Parathyroid adenoma (tissue), 2 donors: ENCODE measurements around the gene PHLDB2.

Experiments
- H2AFZ ChIP-seq: fragments of 300-600 bp; sonication (generic); one replicate; pipeline ENCODE4 v1.7.0; 2017; ENCODE audit warnings: antibody characterized with exemption, mild to moderate bottlenecking
- H3K27ac ChIP-seq: fragments of 300-600 bp; sonication (generic); one replicate; pipeline ENCODE4 v1.7.0; 2017
- H3K27me3 ChIP-seq: fragments of 300-600 bp; sonication (generic); one replicate; pipeline ENCODE4 v1.7.0; 2017; ENCODE audit warnings: low read length; ENCODE audit not compliant: control insufficient read depth, insufficient read depth
- H3K36me3 ChIP-seq: fragments of 300-600 bp; sonication (generic); one replicate; pipeline ENCODE4 v1.7.0; 2017; ENCODE audit warnings: low read length; ENCODE audit not compliant: control insufficient read depth, insufficient read depth
- H3K4me1 ChIP-seq: fragments of 300-600 bp; sonication (generic); one replicate; pipeline ENCODE4 v1.7.0; 2017; ENCODE audit warnings: control low read depth
- H3K4me2 ChIP-seq: fragments of 300-600 bp; sonication (generic); one replicate; pipeline ENCODE4 v1.7.0; 2017; ENCODE audit warnings: low read length
- H3K4me3 ChIP-seq: fragments of 300-600 bp; sonication (generic); one replicate; pipeline ENCODE4 v1.7.0; 2017; ENCODE audit warnings: low read depth, low read length
- H3K79me2 ChIP-seq: fragments of 300-600 bp; sonication (generic); one replicate; pipeline ENCODE4 v1.7.0; 2017; ENCODE audit warnings: control low read depth
- H3K9ac ChIP-seq: fragments of 300-600 bp; sonication (generic); one replicate; pipeline ENCODE4 v1.7.0; 2017; ENCODE audit warnings: mild to moderate bottlenecking
- H3K9me3 ChIP-seq: fragments of 300-600 bp; sonication (generic); one replicate; pipeline ENCODE4 v1.7.0; 2017; ENCODE audit warnings: low read length; ENCODE audit not compliant: control insufficient read depth
- TF ChIP-seq, protein P1 (sequence below): fragments of 300-600 bp; sonication (generic); IDR thresholded peaks from one replicate; pipeline ENCODE4 v1.7.0; 2017; ENCODE audit warnings: antibody characterized with exemption, mild to moderate bottlenecking
- donor health status: primary hyperparathyroidism.

The PHLDB2 gene

DNA sequence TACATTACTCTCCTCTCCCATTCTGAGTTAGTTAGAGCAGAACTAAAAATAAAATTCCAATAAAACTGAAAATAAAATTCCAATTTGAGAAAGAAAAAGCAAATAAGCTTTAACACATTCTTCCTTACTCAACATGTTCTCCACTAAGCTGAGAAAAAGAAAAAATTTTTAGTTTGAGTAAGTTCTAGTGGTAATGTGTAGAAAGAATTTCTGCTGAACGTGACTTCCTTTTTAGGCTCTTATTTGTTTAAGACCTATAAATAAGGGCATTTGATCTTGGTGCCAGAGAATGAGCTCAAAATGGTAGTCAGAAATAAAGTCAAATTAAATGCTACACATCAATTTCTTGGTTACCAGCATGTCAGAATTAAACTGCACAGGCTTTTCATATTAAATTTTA, 62.1 kb downstream of the PHLDB2 start:
- H3K4me1 ChIP-seq: no peaks in the 10 kb centered on the region
- H3K36me3 ChIP-seq: no peaks in the 10 kb centered on the region
- no peaks in the 10 kb centered on the region for H3K9me3 ChIP-seq
- no peaks in the 10 kb centered on the region for H3K27me3 ChIP-seq
- H3K4me3 ChIP-seq: no peak overlapping the region
- no peak overlapping the region for H3K4me2 ChIP-seq
- H2AFZ ChIP-seq: no peak overlapping the region
- H3K79me2 ChIP-seq: no peaks in the 10 kb centered on the region
- no peak overlapping the region for H3K9ac ChIP-seq
- no peak overlapping the region for H3K27ac ChIP-seq
- TF ChIP-seq, protein P1, sequence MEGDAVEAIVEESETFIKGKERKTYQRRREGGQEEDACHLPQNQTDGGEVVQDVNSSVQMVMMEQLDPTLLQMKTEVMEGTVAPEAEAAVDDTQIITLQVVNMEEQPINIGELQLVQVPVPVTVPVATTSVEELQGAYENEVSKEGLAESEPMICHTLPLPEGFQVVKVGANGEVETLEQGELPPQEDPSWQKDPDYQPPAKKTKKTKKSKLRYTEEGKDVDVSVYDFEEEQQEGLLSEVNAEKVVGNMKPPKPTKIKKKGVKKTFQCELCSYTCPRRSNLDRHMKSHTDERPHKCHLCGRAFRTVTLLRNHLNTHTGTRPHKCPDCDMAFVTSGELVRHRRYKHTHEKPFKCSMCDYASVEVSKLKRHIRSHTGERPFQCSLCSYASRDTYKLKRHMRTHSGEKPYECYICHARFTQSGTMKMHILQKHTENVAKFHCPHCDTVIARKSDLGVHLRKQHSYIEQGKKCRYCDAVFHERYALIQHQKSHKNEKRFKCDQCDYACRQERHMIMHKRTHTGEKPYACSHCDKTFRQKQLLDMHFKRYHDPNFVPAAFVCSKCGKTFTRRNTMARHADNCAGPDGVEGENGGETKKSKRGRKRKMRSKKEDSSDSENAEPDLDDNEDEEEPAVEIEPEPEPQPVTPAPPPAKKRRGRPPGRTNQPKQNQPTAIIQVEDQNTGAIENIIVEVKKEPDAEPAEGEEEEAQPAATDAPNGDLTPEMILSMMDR: no peak

DNA sequence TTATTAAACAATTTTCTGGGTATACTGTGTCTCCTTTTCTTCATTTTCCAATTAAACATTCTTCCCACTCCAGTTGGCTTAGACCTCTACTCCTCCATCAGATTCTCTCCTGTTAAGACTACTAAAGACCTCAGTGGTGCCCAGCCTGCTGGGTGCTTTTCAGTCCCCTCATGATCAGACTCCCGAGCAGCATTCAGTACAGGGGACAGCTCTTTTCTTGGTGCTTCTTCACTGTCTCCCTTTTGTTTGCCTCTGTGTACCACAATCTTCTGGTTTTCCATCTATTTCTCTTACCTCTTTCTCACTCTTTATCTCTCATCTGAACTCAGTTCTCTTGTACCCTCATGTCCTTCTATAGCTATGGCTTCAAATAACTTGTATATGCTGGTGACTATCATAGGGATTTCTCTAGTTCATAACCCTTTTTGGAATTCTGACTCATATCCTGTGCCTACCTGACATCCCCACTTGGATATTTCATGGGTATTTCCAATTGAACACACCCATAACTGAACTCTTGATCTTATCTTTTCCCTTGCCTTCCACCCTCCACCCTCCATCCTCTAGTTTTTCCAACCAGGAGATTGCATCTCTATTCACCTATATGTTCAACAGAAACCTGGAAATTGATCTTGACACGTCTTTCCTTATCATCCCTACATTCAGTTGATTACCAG, 64.2 kb downstream of the PHLDB2 start:
- no peak overlapping the region for H3K4me3 ChIP-seq
- no peaks in the 10 kb centered on the region for H3K4me1 ChIP-seq
- TF ChIP-seq, protein P1: no peak
- H3K79me2 ChIP-seq: no peaks in the 10 kb centered on the region
- H3K9me3 ChIP-seq: no peaks in the 10 kb centered on the region
- no peak overlapping the region for H3K4me2 ChIP-seq
- H3K9ac ChIP-seq: no peak overlapping the region
- no peaks in the 10 kb centered on the region for H3K36me3 ChIP-seq
- H2AFZ ChIP-seq: no peak overlapping the region
- H3K27me3 ChIP-seq: no peaks in the 10 kb centered on the region
- H3K27ac ChIP-seq: no peak overlapping the region

DNA sequence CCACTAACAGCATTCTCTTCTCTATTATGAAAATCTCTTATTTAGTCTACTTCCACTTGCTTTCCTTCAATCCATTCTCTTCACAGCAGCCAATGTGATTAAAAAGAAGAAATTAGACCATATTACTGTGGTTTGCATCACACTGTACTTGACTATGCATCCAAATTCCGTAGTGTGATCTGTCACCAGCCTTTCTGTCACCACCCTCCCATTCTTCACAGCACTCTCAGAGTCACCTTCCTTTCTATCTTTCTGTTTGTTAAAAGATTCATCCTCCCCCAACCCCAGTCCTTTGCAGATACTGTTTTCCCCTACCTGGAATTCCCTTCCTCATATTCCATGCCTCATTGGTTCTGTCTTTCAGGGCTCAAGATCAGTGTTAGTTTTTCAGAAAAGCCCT, 64.7 kb downstream of the PHLDB2 start:
- Histone ChIP-seq H3K4me3 (no peak overlapping the region), H3K4me1 (no peaks in the 10 kb centered on the region), H2AFZ (no peak overlapping the region), H3K27me3 (no peaks in the 10 kb centered on the region), H3K4me2 (no peak overlapping the region), H3K9me3 (no peaks in the 10 kb centered on the region), H3K27ac (no peak overlapping the region), H3K36me3 (no peaks in the 10 kb centered on the region), H3K79me2 (no peaks in the 10 kb centered on the region), H3K9ac (no peak overlapping the region)
- TF ChIP-seq, protein P1: no peak

DNA sequence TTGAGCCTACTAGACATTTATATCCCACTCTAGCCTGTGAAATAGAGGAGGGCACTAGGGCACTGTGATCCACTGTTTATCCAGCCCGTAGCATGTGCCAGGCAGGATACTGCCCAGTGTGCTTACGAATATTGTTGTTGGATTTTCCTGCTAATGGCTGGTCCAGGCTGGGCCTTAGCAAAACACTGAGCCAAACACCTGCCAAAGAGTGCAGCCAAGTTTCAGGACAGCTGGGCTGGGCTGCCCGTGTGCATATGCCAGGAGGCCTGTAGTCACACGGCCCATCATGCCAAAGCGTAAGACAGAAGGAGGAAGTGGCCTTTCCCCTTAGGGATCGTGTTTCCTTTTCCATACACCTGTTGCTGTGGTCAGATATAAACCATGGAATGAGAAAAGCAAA, 65.2 kb downstream of the PHLDB2 start:
- Histone ChIP-seq H3K79me2 (no peaks in the 10 kb centered on the region), H3K4me1 (no peaks in the 10 kb centered on the region), H3K27ac (no peak overlapping the region), H3K9me3 (no peaks in the 10 kb centered on the region), H3K36me3 (no peaks in the 10 kb centered on the region), H3K4me2 (no peak overlapping the region), H2AFZ (no peak overlapping the region), H3K4me3 (no peak overlapping the region), H3K9ac (no peak overlapping the region), H3K27me3 (no peaks in the 10 kb centered on the region)
- TF ChIP-seq, protein P1: no peak

DNA sequence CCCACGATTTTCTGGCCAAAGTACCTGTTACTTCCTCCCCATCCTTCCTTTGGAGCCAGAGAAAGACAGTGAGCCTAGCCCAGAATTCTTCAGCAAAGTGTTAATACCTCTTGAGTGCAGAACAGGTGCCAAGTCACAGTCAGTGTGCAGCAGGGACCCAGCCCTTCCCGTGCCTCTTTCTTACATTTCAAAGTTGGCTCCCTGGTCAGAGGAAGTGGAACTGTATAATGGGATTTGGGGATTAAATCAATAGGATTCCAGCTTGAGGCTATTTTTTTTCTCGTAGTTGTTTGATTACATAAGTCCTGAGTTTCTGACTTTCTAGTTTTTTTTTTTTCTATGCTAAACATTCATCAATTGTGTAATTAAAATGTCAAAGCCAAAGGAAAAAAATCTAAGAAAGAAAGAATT, 67.2 kb downstream of the PHLDB2 start:
- Histone ChIP-seq H3K36me3 (no peaks in the 10 kb centered on the region), H3K4me3 (no peak overlapping the region), H3K27me3 (no peaks in the 10 kb centered on the region), H3K9me3 (no peaks in the 10 kb centered on the region), H3K4me2 (no peak overlapping the region), H3K9ac (no peak overlapping the region), H3K79me2 (no peaks in the 10 kb centered on the region), H3K27ac (no peak overlapping the region), H3K4me1 (no peaks in the 10 kb centered on the region), H2AFZ (no peak overlapping the region)
- TF ChIP-seq, protein P1: no peak
